ENCODE data around the gene CHSY1.
"Not testable (repeated sequence)": the region's sequence is repeated elsewhere in the genome, so short reads cannot be mapped to it uniquely, and the experiment has no call there.

CHSY1 gene, protein sequence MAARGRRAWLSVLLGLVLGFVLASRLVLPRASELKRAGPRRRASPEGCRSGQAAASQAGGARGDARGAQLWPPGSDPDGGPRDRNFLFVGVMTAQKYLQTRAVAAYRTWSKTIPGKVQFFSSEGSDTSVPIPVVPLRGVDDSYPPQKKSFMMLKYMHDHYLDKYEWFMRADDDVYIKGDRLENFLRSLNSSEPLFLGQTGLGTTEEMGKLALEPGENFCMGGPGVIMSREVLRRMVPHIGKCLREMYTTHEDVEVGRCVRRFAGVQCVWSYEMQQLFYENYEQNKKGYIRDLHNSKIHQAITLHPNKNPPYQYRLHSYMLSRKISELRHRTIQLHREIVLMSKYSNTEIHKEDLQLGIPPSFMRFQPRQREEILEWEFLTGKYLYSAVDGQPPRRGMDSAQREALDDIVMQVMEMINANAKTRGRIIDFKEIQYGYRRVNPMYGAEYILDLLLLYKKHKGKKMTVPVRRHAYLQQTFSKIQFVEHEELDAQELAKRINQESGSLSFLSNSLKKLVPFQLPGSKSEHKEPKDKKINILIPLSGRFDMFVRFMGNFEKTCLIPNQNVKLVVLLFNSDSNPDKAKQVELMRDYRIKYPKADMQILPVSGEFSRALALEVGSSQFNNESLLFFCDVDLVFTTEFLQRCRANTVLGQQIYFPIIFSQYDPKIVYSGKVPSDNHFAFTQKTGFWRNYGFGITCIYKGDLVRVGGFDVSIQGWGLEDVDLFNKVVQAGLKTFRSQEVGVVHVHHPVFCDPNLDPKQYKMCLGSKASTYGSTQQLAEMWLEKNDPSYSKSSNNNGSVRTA

GRCh38 chr15:101251830-101252820 lies at the start of gene CHSY1:
CHSY1 (minus strand) TSS chr15:101252048; CDS start chr15:101251456, 592 bp downstream.
- peak; percentile 59 for DNase-seq

- no peak for DNase-seq
These were observed 44.9 kb upstream of the CHSY1 start for GRCh38 chr15:101296418-101297405.

GRCh38 chr15:101295607-101296161 lies 43.8 kb upstream of the CHSY1 start:
- DNase-seq = no peak

- peak; percentile 79 for DNase-seq
These were observed 43.1 kb upstream of the CHSY1 start, which contains the start of gene SNRPA1 for GRCh38 chr15:101294731-101295606. SNRPA1 (minus strand) TSS chr15:101295248; CDS start chr15:101295178, 70 bp downstream.

DNA sequence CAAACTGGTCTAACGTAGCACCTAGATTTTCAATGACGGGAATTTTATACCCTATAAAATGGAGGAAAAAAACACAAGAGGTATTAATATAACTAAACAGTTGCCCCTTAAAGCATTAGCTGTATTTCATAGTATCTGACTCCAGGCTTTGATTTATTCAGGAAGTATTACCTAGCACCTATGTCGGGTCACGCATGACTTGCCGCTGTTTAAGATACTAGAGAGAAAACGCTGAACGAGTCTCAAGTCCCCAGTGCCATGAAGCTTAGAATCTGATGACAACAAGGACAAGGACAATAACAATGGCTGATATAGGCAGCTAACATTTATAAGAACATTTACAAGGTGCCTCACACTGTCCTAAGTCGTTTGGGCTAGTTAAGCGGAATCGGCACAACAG lies 41.3 kb upstream of the CHSY1 start:
- DNase-seq = no peak

DNA sequence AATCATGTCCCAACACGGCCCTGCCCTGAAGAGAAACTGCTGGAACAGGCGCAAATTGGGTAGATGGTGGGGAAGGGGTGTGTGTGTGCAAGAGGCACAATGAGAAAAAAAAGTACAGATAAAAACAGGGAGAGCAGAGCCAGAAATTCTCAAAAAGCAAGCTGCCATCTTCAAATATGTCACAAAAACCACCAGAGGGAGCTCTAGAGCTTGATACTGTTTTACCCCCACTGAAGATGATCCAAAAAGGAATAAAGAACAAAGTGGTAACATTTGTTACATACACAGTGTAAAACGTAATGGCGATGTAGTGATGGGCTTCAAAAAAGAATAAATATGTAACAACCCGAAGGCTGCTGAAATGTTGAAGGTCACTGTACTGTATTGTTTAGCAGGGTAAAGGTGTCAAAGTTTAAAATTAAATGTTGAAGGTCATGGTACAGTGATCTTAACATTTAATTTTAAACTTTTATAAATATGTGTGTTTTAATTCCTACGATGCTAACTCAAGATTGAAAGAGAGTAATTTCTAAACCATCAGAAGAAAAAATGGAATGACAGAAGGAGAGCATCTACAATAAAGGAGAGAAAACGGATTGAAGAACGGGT lies 37.2 kb upstream of the CHSY1 start:
- peak; percentile 8 for DNase-seq

- not testable (repeated sequence) for DNase-seq
These were observed 35.5 kb upstream of the CHSY1 start for GRCh38 chr15:101287342-101287741.

DNA sequence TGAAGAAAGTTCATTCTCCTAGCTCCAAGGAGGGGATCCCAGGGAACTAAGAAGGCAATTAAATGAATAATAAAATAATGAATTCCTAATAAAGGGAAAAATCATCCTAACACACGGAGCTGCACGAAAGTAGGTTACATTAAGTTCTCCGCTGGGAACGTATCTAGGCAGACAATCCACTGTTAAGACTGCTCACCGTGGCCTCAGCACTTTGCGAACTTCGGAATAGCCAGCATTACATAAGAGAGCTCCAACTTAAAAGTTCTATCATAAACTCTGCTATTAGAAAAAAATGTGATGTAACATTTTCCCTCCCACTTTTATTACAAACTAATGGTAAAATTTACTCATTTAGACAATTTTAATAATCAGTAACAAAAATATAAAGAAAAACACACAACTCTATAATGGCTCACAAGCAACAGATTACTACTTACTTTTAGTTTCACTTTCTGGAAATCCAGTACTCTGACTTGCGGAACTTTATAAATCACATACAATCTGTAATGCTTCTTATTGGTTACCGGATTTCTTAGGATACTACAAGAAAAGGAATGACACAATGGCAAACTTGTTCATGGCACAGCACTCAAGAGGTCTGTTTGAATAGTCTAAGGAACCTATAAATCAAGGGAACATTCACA lies 34.7 kb upstream of the CHSY1 start:
- DNase-seq = no peak

- DNase-seq = no peak
These were observed 32.1 kb upstream of the CHSY1 start for GRCh38 chr15:101283931-101284330.

DNA sequence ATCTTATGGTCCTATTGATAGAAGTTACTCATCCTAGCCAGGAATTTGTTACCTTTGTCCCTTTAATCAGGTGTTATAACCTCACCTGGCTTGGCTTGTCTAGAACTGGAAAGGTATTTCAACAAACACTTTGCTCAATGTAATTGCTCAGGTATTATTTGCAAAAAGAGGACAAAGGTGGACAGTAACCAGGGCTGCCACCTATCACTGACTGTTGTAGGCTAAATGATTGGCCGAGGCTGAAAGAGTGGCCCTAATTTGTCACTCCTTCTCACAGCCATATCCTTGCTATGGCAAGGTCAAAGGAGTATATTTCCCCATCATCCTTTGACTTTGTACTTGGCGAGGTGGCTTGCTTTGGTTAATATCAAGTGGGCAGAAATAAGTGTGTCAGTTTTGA lies 28.2 kb upstream of the CHSY1 start:
- no peak for DNase-seq

- DNase-seq = no peak
These were observed 26.2 kb upstream of the CHSY1 start for GRCh38 chr15:101277943-101278564.

DNA sequence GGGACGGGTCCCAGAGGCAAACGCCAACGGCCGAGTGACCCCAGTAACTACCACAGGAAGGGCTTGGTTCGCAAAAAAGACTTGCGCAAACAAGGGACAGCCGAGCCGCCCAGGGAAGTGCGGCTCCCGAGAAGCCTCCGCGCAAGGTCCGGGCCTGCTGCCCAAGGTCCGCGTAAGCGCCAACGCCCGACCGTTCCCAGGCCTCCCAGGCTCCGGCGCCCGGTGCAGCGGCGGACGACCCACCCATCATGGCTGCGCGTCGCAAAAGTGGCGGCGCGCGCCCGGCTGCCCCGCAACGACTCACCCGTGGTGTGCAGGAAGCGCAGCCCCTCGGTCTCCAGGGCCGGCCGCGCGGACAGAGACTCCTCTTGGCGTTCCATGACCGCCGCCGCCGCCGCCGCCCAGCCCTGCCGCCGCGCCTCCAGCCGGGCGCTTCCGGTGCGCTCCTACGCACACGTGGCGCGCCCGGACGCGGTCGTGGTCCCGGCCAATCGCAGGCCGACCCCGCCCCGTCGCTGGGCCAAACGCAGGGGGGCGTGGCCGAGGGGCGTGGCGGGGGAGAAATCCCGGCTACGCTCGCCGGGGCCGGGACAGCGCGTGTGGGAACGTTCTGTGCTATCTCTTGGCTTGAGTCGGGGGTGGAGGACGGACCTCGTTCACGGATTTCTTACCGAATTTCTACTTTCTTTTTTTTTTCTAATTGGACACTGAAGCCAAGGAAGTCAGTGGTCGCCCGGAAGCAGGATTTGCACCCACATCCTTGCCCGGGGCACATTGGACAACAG lies 25.4 kb upstream of the CHSY1 start, which contains the start of gene SELENOS:
Gene SELENOS, minus strand, starts transcription at position 448 of the 785 bp plus-strand sequence. Its CDS starts 68 bp downstream, at position 380.
- peak; percentile 69 for DNase-seq

- DNase-seq = no peak
These were observed 24.7 kb upstream of the CHSY1 start for GRCh38 chr15:101276501-101277037.

DNA sequence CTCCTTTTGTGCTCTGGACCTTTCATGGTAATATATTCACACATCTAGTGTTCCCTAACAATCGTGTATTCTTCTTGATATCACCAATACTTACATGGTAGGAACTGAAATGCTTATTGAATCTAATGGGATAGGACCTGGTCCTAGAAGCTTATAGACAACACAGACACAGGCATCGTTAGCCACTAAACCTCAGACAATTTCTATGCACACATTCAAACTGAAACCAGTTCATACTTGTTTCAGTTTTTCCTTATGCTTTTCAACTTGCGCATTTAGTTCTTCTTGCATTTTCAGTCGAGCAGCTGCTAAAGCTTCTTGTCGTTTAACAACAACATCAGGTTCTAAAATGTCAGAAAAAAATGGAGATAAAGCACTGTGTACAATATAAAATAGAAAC lies 23.2 kb upstream of the CHSY1 start:
- no peak for DNase-seq

DNA sequence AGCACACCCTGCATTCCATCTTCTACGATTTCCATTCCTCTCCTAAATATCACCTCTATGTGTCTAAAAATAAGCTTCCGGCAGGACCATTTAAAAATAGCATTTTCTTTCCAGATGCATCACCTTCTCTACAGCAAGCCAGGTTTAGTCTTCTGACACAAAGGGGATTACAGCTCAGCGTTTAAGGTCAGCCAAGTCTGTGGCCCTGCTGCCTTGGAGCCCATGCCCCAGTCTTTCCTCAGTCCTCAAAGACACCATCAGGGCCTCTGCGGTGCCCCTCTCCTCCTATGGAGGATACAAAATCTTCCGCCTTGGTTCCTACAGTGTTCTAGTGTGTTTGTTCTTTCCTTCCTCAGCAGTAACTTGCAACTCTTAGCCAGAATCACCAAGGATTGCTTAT lies 21.7 kb upstream of the CHSY1 start:
- DNase-seq = no peak

DNA sequence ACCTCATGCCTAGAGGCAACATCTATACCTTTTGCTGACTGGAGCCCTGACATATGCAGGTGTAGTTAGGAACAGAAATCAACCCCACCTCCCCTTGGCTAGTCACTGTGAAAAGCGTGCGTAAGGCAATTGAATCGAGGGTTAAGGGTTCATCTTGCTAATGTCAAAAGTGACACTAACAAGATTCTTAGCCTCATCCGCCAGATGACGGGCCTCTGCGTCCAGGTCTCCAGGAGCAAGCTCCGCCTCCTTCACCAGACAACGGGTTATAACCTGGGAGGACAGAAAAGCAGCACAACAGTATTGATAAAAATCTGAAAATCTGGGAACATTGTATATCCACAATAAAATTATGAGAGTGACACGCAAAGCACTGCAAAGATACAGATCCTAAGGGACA lies 20.7 kb upstream of the CHSY1 start:
- no peak for DNase-seq
